Esophagus muscularis mucosa (tissue), 4 donors: ENCODE measurements around the gene FLT4.

Source experiments
- CTCF ChIP-seq, 3 experiments: fragments of 200-600 bp in 2 of 3; fragments of 450-650 bp in 1 of 3; sonication (generic) in 2 of 3; IDR thresholded peaks; one replicate each; pipeline ENCODE4 v1.5.1; 2017 to 2019; ENCODE audit warnings: antibody characterized with exemption in 3 of 3, mild to moderate bottlenecking in 2 of 3, moderate library complexity in 1 of 3
- EP300 ChIP-seq: sonication (generic); formaldehyde crosslinking; IDR thresholded peaks from one replicate; pipeline ENCODE4 v1.6.1; 2017; ENCODE audit warnings: antibody characterized with exemption
- POLR2A ChIP-seq: fragments of 450-650 bp; IDR thresholded peaks from one replicate; pipeline ENCODE4 v1.6.1; 2017; ENCODE audit warnings: antibody characterized with exemption, moderate library complexity, mild to moderate bottlenecking, low read depth
- POLR2AphosphoS5 ChIP-seq, 2 donors: sonication (generic); formaldehyde crosslinking; IDR thresholded peaks; one replicate each; pipeline ENCODE4 v1.6.1; 2017; ENCODE audit warnings: antibody characterized with exemption in 2 of 2

- TF ChIP-seq CTCF (IDR thresholded peaks at IDR 0.05): no peak
- TF ChIP-seq POLR2A: no peak
- TF ChIP-seq POLR2AphosphoS5 (IDR thresholded peaks at IDR 0.05): no peak
- TF ChIP-seq EP300: no peak
Observed at GRCh38 chr5:180602481-180603075, 46.8 kb downstream of the FLT4 start.
